HG03159 (cell line): ENCODE data around the gene COMTD1.
A peak's percentile ranks its signal among the peaks of the same experiment; 100 is the strongest.

Experiments
- ATAC-seq: cut with Tn5 transposase; IDR thresholded peaks from one replicate; pipeline ENCODE4 v1.9.1; 2021; ENCODE audit warnings: mild to moderate bottlenecking, moderate library complexity; ENCODE audit not compliant: unreplicated experiment

COMTD1 gene

DNA sequence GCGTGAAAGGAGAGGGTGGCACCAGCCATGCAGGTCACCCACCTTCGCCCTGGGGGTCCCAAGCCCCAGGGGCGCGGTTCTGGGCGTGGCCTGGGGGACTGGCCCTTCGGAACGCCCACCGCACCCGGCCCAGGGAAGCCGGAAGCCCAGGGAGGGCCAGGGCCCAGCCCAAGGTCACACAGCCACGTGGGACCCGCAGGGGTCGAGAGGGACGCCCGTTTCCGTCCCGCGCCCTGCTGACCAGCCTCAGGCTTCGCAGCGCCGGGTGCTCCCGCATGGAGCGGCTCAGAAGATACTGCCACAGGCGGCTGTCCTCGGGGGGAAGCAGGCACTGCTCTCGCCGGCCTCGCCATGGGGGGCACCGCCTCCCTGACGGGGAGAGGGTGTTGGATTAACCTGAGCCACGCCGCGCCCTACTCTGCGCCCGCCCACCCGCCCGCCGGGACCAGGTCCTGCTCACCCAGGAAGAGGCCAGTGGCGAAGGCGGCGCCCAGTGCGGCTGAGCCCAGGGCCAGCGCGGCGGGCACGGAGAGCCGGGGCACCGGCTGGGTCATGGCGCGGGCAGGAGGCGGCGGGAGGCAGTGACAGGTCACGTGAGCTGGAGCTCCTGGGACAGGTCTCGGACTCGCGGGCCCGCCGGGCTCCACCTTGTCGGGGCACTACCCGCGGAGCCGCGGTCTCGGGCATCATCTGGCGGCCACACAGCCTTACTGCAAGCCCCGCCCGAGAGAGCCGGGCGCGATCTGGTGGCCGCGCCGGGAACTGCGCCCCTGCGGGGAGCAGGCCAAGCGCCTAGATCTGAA, at the start of gene COMTD1:
Gene COMTD1 (minus strand): TSS at position 583 of the 803 bp plus-strand sequence. CDS start 29 bp downstream, at position 554.
- ATAC-seq, result peak; percentile 62

DNA sequence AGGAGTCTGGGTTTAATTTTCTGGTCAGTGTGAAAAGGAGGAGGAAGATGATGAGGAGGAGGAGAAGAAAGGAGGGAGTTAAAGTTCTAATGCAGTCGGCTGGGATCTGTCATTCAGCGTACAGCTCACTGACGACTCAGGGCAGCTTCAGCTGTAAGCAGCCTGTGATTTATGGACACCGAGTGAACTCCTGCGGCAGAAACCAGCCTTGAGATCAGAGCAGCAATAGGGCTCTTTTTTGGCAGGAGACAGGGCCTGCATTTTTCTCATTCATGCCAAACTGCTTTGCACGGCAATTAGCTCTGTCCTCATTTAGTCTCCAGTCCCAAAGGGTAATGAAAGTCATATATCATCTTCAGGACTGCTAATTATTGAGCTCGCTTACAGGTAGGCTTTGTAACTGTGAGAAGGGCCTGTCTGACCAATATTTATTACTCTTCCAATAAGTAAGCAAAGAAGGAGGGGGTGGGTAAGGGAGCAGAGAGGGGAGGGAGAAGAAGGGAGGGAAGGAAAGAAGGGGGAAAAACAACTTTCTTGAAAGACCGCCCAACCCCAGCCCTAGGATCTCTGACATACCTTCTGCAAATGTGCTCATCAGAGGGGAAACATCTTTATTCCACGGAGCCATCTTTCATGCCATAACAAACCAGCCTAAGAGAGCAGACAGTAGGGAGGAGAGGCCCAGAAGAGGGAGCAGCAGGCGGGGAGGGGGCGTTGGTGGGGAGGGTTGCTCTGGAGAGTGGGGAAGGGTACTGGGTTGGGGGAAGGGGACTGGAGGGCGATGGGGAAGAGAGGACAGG, 48.1 kb upstream of the COMTD1 start:
- ATAC-seq, result no peak

- ATAC-seq, result no peak
These were observed 47.4 kb upstream of the COMTD1 start for GRCh38 chr10:75283078-75283670.

GRCh38 chr10:75281974-75282373, 46.2 kb upstream of the COMTD1 start:
- ATAC-seq, result no peak

DNA sequence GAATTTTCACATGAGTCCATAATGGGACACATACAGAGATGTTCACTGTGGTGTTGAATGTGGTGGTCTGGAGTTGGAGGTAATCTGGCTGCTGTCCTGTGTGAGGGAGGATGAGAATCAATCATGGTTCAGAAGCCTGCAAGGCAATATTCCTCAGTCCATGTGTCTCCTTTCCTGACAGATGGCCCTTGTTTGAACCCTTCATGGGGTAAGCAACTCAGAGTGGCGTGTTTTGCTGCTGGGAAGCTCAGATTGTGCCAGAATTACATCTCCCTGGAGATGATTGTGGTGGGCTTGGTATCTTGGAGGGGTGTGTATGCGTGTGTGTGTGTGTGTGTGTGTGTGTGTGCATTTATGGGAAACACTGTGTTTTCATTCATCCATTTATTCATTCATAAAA, 44.5 kb upstream of the COMTD1 start:
- no peak for ATAC-seq

- no peak for ATAC-seq
These were observed 40.5 kb upstream of the COMTD1 start for GRCh38 chr10:75276069-75276872.

DNA sequence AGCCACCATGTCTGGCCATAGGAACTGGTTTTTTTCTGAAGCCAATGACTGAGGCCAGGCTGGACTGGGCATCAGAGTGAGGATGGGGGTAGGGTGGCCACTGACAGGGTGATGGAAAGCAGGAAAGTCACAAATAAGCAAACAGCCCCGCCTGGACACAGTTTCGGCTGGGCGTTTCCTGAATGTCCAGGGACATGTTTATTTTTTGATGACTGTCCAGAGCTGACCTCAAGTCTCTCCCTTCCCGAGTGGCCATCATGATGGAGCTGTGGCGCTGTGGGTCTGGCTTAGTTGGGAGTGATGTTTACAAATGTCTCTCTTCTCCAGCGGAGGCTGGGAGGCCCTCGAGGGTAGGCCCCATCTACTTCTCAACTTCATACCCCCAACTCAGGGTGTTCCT, 37.1 kb upstream of the COMTD1 start:
- ATAC-seq, result no peak

- ATAC-seq, result no peak
These were observed 36.3 kb upstream of the COMTD1 start for GRCh38 chr10:75272094-75272493.

DNA sequence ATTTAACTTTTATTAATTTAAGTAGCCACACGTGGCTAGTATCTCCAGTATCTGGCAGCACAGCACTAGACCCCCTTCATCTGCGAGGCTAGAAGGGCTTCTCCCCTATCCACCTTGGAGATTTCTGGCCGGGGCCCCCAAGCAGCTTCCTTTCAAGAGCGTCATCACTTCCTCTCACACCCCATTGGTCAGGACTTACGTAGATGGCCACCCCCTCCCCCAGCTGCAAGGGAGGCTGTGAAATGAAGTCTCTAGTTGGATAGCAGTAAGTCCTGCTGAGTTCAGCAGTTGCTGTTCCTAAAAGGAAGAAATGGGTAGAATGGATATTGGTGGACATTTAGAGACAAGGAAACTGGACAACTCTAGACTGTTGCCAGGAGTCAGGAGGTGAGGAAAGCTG, 33.8 kb upstream of the COMTD1 start:
- ATAC-seq, result no peak

GRCh38 chr10:75266945-75267344, 31.2 kb upstream of the COMTD1 start:
- no peak for ATAC-seq

GRCh38 chr10:75265856-75266255, 30.1 kb upstream of the COMTD1 start:
- ATAC-seq, result no peak

DNA sequence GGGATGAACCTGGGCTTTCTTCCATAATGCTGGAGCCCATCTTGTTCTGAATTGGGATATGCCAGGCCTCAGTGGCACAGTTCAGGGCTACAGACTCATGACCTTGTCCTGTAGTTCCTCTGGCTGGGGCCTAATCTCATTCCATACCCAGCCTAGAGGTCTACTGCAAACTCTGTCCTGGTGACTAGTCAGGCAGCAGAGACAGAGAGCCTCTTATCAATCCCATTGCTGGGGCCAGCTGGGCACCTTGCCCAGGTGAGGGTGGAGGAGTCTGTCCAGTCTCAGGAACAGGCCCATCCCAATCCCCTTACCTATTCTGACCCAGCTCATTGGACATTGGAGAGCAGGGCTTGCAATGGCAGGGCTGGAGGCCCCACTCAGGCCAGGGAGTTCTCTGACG, 28.0 kb upstream of the COMTD1 start:
- no peak for ATAC-seq

- no peak for ATAC-seq
These were observed 26.3 kb upstream of the COMTD1 start for GRCh38 chr10:75261813-75262705.

DNA sequence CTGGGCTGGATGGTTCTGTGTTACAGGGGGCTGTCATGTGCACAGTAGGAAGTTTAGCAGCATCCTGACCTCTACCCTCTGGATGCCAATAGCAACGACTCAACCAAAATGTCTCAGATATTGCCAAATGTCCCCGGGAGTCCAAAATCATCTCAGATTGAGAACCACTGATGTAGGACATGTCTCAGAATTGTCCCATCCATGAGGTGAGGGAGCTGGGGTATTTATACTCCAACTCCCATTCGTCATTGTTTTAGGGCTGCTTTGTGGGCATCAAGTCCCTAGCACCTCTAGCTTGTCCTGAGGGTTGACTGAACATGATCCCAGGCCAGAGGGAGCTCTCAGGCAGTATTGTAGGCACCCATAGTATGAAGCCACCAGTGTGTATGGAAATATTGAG, 25.2 kb upstream of the COMTD1 start:
- no peak for ATAC-seq

DNA sequence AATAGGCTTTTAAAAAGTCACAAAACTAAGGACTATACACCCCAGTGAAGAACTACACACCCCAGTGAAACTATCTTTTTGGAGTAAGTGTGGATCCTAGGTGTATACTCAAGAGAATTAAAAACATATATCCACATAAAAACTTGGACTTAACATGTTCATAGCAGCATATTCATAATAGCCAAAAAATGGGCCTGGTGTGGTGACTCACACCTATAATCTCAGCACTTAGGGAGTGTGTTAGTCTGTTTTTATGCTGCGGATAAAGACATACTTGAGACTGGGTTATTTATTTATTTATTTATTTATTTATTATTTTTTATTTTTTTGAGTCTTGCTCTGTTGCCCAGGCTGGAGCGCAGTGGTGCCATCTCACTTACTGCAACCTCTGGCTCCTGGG, 19.0 kb upstream of the COMTD1 start:
- ATAC-seq, result no peak

DNA sequence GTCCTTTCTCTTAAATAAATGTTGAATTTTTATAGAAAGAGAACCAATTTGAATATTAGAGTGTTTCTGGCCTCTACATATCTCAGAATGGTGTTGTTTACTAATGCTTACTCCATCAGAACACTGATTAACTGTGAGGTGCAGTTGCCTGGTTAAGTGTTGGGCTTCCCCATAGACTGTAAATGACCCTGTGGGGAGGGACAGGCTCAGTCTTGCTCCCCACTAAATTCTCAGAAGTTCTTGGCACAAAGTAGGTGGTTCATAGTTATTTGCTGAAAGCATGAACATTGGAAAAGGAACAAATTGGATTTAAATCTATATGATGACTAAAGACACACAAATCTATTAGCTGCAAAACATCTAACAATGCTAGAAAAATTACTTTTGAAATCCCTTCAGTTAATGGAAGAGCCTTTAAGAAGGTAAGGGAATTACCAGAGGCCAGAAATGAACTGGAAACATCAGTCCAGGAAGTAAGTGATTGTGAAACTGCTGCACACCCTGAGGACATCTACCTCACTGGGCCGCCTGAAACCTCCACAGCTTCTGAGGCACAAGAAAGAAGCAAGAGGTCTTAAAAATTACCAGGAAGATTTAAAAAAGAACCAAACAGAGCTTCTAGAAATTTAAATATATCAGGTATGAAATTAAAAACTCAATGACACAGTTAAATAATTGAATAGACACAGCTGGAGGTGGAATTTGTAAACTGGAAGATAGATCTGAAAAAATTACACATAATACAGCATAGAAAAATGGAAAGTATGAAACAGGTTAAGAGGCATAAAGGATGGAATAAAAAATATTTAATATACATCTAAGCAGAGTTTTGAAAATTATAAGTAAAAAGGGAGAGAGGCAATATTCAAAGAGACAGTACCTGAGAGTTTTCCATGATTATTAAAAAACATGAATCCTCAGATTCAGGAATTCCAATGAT, 17.8 kb upstream of the COMTD1 start:
- no peak for ATAC-seq

DNA sequence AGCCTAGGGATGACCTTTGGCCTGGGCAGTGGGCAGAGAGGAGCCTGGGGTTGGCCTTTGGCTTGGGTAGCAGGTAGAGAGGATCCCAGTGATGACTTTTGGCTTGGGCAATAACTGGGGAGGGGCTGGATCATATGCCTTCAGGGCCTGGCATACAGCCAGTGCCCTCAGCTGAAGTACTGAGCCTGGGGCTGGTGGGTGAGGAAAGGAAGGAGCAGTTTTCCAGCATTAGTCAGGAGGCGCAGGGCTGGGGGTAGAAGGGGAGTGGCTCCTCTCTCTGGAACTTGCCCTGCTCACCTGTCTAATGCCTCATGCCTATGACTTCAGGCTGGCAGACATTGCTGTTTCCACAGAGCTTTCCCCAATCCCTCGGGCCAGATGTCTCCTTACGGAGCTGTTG, 15.2 kb upstream of the COMTD1 start:
- no peak for ATAC-seq

- ATAC-seq, result no peak
These were observed 12.0 kb upstream of the COMTD1 start for GRCh38 chr10:75247797-75248196.

- no peak for ATAC-seq
These were observed 10.7 kb upstream of the COMTD1 start for GRCh38 chr10:75246506-75246905.
